GM23248 (cell line): ENCODE measurements around the gene VPS35.

ENCODE experiments used
- EZH2 ChIP-seq: fragments of 200-600 bp; sonication (generic); IDR thresholded peaks from 2 replicates; pipeline ENCODE4 v1.6.1; 2018; ENCODE audit warnings: antibody characterized with exemption, mild to moderate bottlenecking; ENCODE audit not compliant: insufficient read depth, poor library complexity, severe bottlenecking
- EZH2phosphoT487 ChIP-seq: fragments of 200-600 bp; sonication (generic); IDR thresholded peaks from 2 replicates; pipeline ENCODE4 v1.6.1; 2018; ENCODE audit warnings: antibody characterized with exemption, moderate library complexity, mild to moderate bottlenecking, low read depth; ENCODE audit not compliant: insufficient read depth

DNA sequence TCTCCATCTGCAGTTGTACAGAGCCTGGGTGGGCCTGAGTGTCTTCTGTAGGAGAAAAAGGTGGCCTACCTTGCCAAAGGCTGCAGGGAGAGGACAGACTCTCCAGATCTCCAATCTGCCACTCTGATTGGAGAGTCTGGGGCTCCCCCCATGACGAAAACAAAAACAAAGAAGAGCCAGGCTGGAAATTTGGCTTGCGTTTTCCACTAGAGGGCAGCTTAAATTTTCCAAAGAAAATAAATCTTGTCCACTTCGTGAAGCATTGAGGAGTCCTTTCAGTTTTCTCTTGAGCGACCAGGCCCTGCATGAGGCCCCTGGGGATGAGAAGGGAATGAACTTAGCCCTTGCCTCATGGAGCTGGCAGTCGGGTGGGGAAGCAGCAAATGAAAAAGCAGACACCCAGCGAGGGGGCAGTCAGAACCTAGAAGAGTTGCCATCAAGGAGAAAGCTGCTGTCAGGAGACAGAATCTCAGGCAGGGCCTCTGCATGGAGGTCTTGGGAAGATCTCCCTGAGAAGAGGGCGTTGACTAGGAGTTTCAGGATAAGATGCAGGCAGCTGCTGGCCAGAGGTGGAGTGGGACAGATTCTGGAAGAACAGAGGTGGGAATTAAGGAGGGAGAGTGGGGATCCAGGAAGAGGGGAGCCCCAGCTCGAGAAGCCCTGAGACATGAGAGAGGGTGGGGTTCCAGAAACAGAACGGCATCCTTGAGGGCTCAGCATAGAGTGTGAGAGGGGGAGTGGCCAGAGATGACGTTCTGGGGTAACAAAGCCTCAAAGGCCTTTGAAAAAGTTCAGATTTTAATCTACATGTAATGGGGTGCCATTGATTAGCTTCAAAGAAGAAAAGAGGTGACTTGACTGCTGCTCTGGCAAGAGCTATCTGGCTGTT, 59.4 kb downstream of the VPS35 start:
- TF ChIP-seq EZH2phosphoT487 = no peak
- TF ChIP-seq EZH2 = no peak
